CD14-positive monocyte (primary cell): ENCODE measurements around the gene COL27A1. TPM values are rescaled to one million over a fixed set of nuclear protein-coding genes. Genes with fewer than 3 reads are reported as not detected.

Source experiments
- DNase-seq, 3 donors: peaks; one replicate each; pipeline ENCODE4 v3.0.0-alpha.2; 2011 to 2022
- H2AFZ ChIP-seq: 2 replicates; pipeline ENCODE4 v1.6.0; 2012; ENCODE audit warnings: mild to moderate bottlenecking, low read depth, low read length, inconsistent platforms; ENCODE audit not compliant: insufficient read depth, poor library complexity, severe bottlenecking
- H3K27ac ChIP-seq, 2 donors: 1 replicate in 1 of 2; 2 replicates in 1 of 2; pipeline ENCODE4 v1.5.1; 2012 to 2013; ENCODE audit warnings: low read length in 2 of 2, control low read depth in 1 of 2, inconsistent platforms in 1 of 2, low read depth in 1 of 2, mild to moderate bottlenecking in 1 of 2
- H3K27me3 ChIP-seq, 2 donors: one replicate each; pipeline versions ENCODE4 v1.6.0 to v1.6.1; 2011 to 2013; ENCODE audit warnings: low read length in 2 of 2; ENCODE audit not compliant: control insufficient read depth in 2 of 2, insufficient read depth in 2 of 2
- H3K36me3 ChIP-seq, 2 donors: replicated peaks in 1 of 2; 1 replicate in 1 of 2; 2 replicates in 1 of 2; pipeline versions ENCODE4 v1.5.1 to v1.6.1; 2012 to 2013; ENCODE audit warnings: low read length in 2 of 2, control low read depth in 1 of 2, inconsistent platforms in 1 of 2, mild to moderate bottlenecking in 1 of 2; ENCODE audit not compliant: insufficient read depth in 2 of 2, control insufficient read depth in 1 of 2
- H3K4me1 ChIP-seq, 2 donors: 1 replicate in 1 of 2; 2 replicates in 1 of 2; pipeline versions ENCODE4 v1.5.1 to v1.6.1; 2012 to 2013; ENCODE audit warnings: low read length in 2 of 2, control low read depth in 1 of 2, inconsistent platforms in 1 of 2, mild to moderate bottlenecking in 1 of 2, moderate library complexity in 1 of 2; ENCODE audit not compliant: insufficient read depth in 2 of 2, control insufficient read depth in 1 of 2
- H3K4me2 ChIP-seq: replicated peaks from 2 replicates; pipeline ENCODE3; 2012; ENCODE audit warnings: low read length, moderate library complexity, mild to moderate bottlenecking; ENCODE audit not compliant: poor library complexity, severe bottlenecking; ENCODE audit errors: extremely low read depth
- H3K4me3 ChIP-seq, 3 experiments: fragments of 200-600 bp in 1 of 3; sonication (generic) in 1 of 3; replicated peaks in 1 of 3; 1 replicate in 2 of 3; 2 replicates in 1 of 3; pipeline ENCODE4 v1.5.1; 2011 to 2013; ENCODE audit warnings: low read length in 3 of 3, mild to moderate bottlenecking in 3 of 3, control low read depth in 2 of 3, low read depth in 2 of 3, inconsistent platforms in 1 of 3, moderate library complexity in 1 of 3
- H3K79me2 ChIP-seq: 2 replicates; pipeline ENCODE4 v1.6.0; 2012; ENCODE audit warnings: mild to moderate bottlenecking, control low read depth, inconsistent platforms, low read length, moderate library complexity; ENCODE audit not compliant: insufficient read depth
- H3K9ac ChIP-seq: 2 replicates; pipeline ENCODE4 v1.6.0; 2017; ENCODE audit warnings: low read length, mild to moderate bottlenecking; ENCODE audit not compliant: insufficient read depth, poor library complexity, severe bottlenecking
- H3K9me3 ChIP-seq, 2 donors: replicated peaks in 1 of 2; 1 replicate in 1 of 2; 2 replicates in 1 of 2; pipeline versions ENCODE4 v1.5.1 to v1.6.1; 2012 to 2013; ENCODE audit warnings: low read length in 2 of 2, control low read depth in 1 of 2; ENCODE audit not compliant: control insufficient read depth in 1 of 2, insufficient read depth in 1 of 2
- H4K20me1 ChIP-seq: 2 replicates; pipeline ENCODE4 v1.6.0; 2012; ENCODE audit warnings: mild to moderate bottlenecking, low read length, control low read depth, moderate library complexity; ENCODE audit not compliant: insufficient read depth
- H3K27ac Mint-ChIP-seq, 7 donors: one replicate each; pipeline ENCODE4 v1.8.0; 2020; ENCODE audit warnings: mild to moderate bottlenecking in 7 of 7, mixed read lengths in 7 of 7, moderate library complexity in 6 of 7, inconsistent platforms in 2 of 7
- H3K27me3 Mint-ChIP-seq, 3 donors: one replicate each; pipeline ENCODE4 v1.8.0; 2021 to 2022; ENCODE audit warnings: low read depth in 3 of 3, mild to moderate bottlenecking in 3 of 3, mixed read lengths in 3 of 3, moderate library complexity in 3 of 3, inconsistent platforms in 1 of 3
- H3K36me3 Mint-ChIP-seq, 2 donors: one replicate each; pipeline ENCODE4 v1.8.0; 2020; ENCODE audit warnings: mixed read lengths in 2 of 2, inconsistent platforms in 1 of 2, mild to moderate bottlenecking in 1 of 2
- H3K4me1 Mint-ChIP-seq: one replicate; pipeline ENCODE4 v1.8.0; 2020; ENCODE audit warnings: mild to moderate bottlenecking, mixed read lengths
- H3K4me3 Mint-ChIP-seq, 2 donors: one replicate each; pipeline ENCODE4 v1.8.0; 2020; ENCODE audit warnings: mild to moderate bottlenecking in 2 of 2, mixed read lengths in 2 of 2, moderate library complexity in 1 of 2
- H3K9me3 Mint-ChIP-seq, 7 donors: one replicate each; pipeline ENCODE4 v1.8.0; 2020 to 2022; ENCODE audit warnings: mixed read lengths in 7 of 7, mild to moderate bottlenecking in 6 of 7, moderate library complexity in 6 of 7, inconsistent platforms in 2 of 7
- WGBS: methylation state at CpG from one replicate; pipeline ENCODE4 v1.1.5; 2013; ENCODE audit warnings: missing lambda C conversion rate; ENCODE audit not compliant: insufficient coverage; 5-methylcytosine and 5-hydroxymethylcytosine counted together
- intact Hi-C, 2 donors: fragments of 100-400 bp; cut with micrococcal nuclease; formaldehyde crosslinking; loops; one replicate each; pipeline versions ENCODE4 v1.15.0 to v1.15.1; 2023
- polyA plus RNA-seq, 3 donors: library from polyadenylated mRNA; depleted of rRNA in 1 of 3; unstranded in 2 of 3; stranded (reverse) in 1 of 3; fragments of 300-500 nt in 2 of 3; fragments of >200 nt in 1 of 3; fragmentation: Illumina TruSeq in 2 of 3; gene quantifications; 1 replicate in 2 of 3; 2 replicates in 1 of 3; pipeline ENCODE4 v1.2.3, GENCODE V29; 2012 to 2021
- TF ChIP-seq, protein P1 (sequence below): fragments of 200-600 bp; IDR thresholded peaks from one replicate; pipeline ENCODE4 v1.8.0; 2022; ENCODE audit warnings: antibody characterized with exemption, mild to moderate bottlenecking

Gene COL27A1
- polyA plus RNA-seq, 3 donors: 0.03 TPM; not detected in 2

GRCh38 chr9:114112778-114113584 is 42.4 kb upstream of the COL27A1 start:
- no peaks in the 10 kb centered on the region for H3K79me2 ChIP-seq
- H3K4me1 Mint-ChIP-seq: no peaks in the 10 kb centered on the region
- H3K36me3 Mint-ChIP-seq: no peaks in the 10 kb centered on the region
- H4K20me1 ChIP-seq: no peaks in the 10 kb centered on the region
- no peaks in the 10 kb centered on the region for H3K4me1 ChIP-seq
- H3K27me3 ChIP-seq: no peaks in the 10 kb centered on the region
- no peak overlapping the region for H3K4me2 ChIP-seq
- H3K27ac ChIP-seq: no peak overlapping the region
- TF ChIP-seq, protein P1, sequence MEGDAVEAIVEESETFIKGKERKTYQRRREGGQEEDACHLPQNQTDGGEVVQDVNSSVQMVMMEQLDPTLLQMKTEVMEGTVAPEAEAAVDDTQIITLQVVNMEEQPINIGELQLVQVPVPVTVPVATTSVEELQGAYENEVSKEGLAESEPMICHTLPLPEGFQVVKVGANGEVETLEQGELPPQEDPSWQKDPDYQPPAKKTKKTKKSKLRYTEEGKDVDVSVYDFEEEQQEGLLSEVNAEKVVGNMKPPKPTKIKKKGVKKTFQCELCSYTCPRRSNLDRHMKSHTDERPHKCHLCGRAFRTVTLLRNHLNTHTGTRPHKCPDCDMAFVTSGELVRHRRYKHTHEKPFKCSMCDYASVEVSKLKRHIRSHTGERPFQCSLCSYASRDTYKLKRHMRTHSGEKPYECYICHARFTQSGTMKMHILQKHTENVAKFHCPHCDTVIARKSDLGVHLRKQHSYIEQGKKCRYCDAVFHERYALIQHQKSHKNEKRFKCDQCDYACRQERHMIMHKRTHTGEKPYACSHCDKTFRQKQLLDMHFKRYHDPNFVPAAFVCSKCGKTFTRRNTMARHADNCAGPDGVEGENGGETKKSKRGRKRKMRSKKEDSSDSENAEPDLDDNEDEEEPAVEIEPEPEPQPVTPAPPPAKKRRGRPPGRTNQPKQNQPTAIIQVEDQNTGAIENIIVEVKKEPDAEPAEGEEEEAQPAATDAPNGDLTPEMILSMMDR: no peak
- DNase-seq: no peak
- no peak overlapping the region for H3K4me3 Mint-ChIP-seq
- no peak overlapping the region for H3K27ac Mint-ChIP-seq
- no peaks in the 10 kb centered on the region for H3K9me3 ChIP-seq
- H2AFZ ChIP-seq: no peak overlapping the region
- intact Hi-C loops: no loop called here
- peaks cover 10 to 22% (median 13%) of the 10 kb centered on the region in 3 donors for H3K27me3 Mint-ChIP-seq
- WGBS: 78% methylated on average over 9 of the region's 10 CpGs
- H3K9ac ChIP-seq: no peak overlapping the region
- H3K4me3 ChIP-seq: no peak overlapping the region
- no peaks in the 10 kb centered on the region for H3K36me3 ChIP-seq
- peaks cover 0 to 1% (median 0%) of the 10 kb centered on the region in 7 donors for H3K9me3 Mint-ChIP-seq

DNA sequence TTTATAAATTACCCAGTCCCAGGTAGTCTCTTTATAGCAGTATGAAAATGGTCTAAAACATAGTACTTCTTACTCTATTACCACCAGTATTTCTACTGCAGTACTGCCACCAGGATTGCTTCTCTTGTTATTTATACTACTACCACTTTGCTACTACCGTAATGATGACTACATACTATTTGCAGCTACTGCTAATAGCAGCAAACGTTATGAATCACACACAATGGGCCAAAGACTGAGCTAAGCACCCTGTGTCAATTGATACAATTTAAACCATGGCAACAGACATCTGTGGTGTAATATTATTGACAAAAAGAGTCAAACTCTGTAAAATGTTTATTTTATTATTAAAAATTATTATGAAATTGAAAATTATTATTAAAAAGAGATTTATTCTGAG is 41.0 kb upstream of the COL27A1 start:
- Mint-ChIP-seq H3K27ac (no peak overlapping the region), H3K36me3 (no peaks in the 10 kb centered on the region), H3K4me3 (no peak overlapping the region), H3K9me3 (peaks cover 0 to 1% (median 0%) of the 10 kb centered on the region in 7 donors), H3K27me3 (peaks cover 10 to 27% (median 12%) of the 10 kb centered on the region in 3 donors), H3K4me1 (no peaks in the 10 kb centered on the region)
- no peaks in the 10 kb centered on the region for H4K20me1 ChIP-seq
- H3K9ac ChIP-seq: no peak overlapping the region
- no peaks in the 10 kb centered on the region for H3K79me2 ChIP-seq
- intact Hi-C loops: no loop called here
- no peaks in the 10 kb centered on the region for H3K9me3 ChIP-seq
- DNase-seq: no peak
- H3K4me2 ChIP-seq: no peak overlapping the region
- WGBS: no CpG with 5 or more reads among the region's 2 CpGs
- no peak overlapping the region for H3K27ac ChIP-seq
- no peaks in the 10 kb centered on the region for H3K27me3 ChIP-seq
- no peaks in the 10 kb centered on the region for H3K4me1 ChIP-seq
- H2AFZ ChIP-seq: no peak overlapping the region
- TF ChIP-seq, protein P1: no peak
- H3K36me3 ChIP-seq: no peaks in the 10 kb centered on the region
- H3K4me3 ChIP-seq: no peak overlapping the region
